SK-N-MC (cell line): Measurements from ENCODE around the gene TAF4B.
"Not testable (repeated sequence)": the region's sequence is repeated elsewhere in the genome, so short reads cannot be mapped to it uniquely, and the experiment has no call there.

Experiments used
- DNase-seq: peaks from one replicate; pipeline ENCODE4 v3.0.0-alpha.2; 2011; ENCODE audit warnings: low read depth, low spot score
- H3K27ac ChIP-seq: fragments of 200-600 bp; sonication (generic); 2 replicates; pipeline ENCODE4 v1.5.1; 2016; ENCODE audit warnings: mixed run types
- H3K36me3 ChIP-seq: fragments of 200-600 bp; sonication (generic); 2 replicates; pipeline ENCODE4 v1.6.1; 2017; ENCODE audit warnings: antibody characterized with exemption, low read length, mixed read lengths; ENCODE audit not compliant: insufficient read depth
- H3K4me3 ChIP-seq: fragments of 200-600 bp; sonication (generic); 2 replicates; pipeline ENCODE4 v1.5.1; 2016
- H3K9ac ChIP-seq: fragments of 200-600 bp; sonication (generic); 2 replicates; pipeline ENCODE4 v1.8.0; 2017; ENCODE audit warnings: mixed run types, mixed read lengths; ENCODE audit not compliant: insufficient read length
- H3K9me3 ChIP-seq: fragments of 200-600 bp; sonication (generic); 2 replicates; pipeline ENCODE4 v1.6.1; 2017; ENCODE audit warnings: low read depth, mild to moderate bottlenecking, antibody characterized with exemption, low read length, moderate library complexity, mixed read lengths
- EZH2 ChIP-seq: fragments of 200-600 bp; sonication (generic); IDR thresholded peaks from one replicate; pipeline ENCODE4 v1.6.1; 2017; ENCODE audit warnings: antibody characterized with exemption
- FOXP2 ChIP-seq: optimal IDR thresholded peaks from 2 replicates; pipeline ENCODE3; 2011; ENCODE audit warnings: mild to moderate bottlenecking, moderate library complexity; ENCODE audit not compliant: insufficient read depth; ENCODE audit errors: extremely low read length, control extremely low read depth
- POLR2AphosphoS5 ChIP-seq: IDR thresholded peaks from 2 replicates; pipeline ENCODE4 v1.6.1; 2012; ENCODE audit warnings: mild to moderate bottlenecking, low read depth, low read length, borderline replicate concordance

TAF4B gene

GRCh38 chr18:26434887-26435286 is 208.6 kb downstream of the TAF4B start:
- DNase-seq: no peak

GRCh38 chr18:26435415-26436095 is 209.3 kb downstream of the TAF4B start:
- no peak for TF ChIP-seq FOXP2
- TF ChIP-seq EZH2: no peak
- no peak for TF ChIP-seq POLR2AphosphoS5
- DNase-seq: no peak
- Histone ChIP-seq H3K36me3 (no peaks in the 10 kb centered on the region), H3K27ac (no peak overlapping the region), H3K4me3 (no peak overlapping the region), H3K9me3 (no peaks in the 10 kb centered on the region), H3K9ac (no peak overlapping the region)

More at GRCh38 chr18:26434887-26435286, 208.6 kb downstream of the TAF4B start:
- Histone ChIP-seq H3K36me3 (no peaks in the 10 kb centered on the region), H3K9me3 (no peaks in the 10 kb centered on the region), H3K4me3 (no peak overlapping the region), H3K27ac (no peak overlapping the region), H3K9ac (no peak overlapping the region)
- TF ChIP-seq POLR2AphosphoS5 (no peak), FOXP2 (no peak), EZH2 (no peak)

GRCh38 chr18:26436176-26437051 is 210.2 kb downstream of the TAF4B start:
- no peak for TF ChIP-seq EZH2
- no peak for TF ChIP-seq POLR2AphosphoS5
- no peak for TF ChIP-seq FOXP2
- no peak overlapping the region for H3K9ac ChIP-seq
- H3K27ac ChIP-seq: no peak overlapping the region
- H3K4me3 ChIP-seq: no peak overlapping the region
- no peaks in the 10 kb centered on the region for H3K36me3 ChIP-seq
- H3K9me3 ChIP-seq: no peaks in the 10 kb centered on the region
- no peak for DNase-seq

- not testable (repeated sequence) for H3K27ac ChIP-seq, H3K4me3 ChIP-seq, H3K9ac ChIP-seq, H3K9me3 ChIP-seq, DNase-seq, H3K36me3 ChIP-seq
Measured at GRCh38 chr18:26437634-26438033, 211.4 kb downstream of the TAF4B start.

- H3K9me3 ChIP-seq: no peaks in the 10 kb centered on the region
- H3K27ac ChIP-seq: no peak overlapping the region
- H3K4me3 ChIP-seq: no peak overlapping the region
- TF ChIP-seq EZH2 (no peak), FOXP2 (no peak), POLR2AphosphoS5 (no peak)
- no peak for DNase-seq
- no peak overlapping the region for H3K9ac ChIP-seq
- H3K36me3 ChIP-seq: no peaks in the 10 kb centered on the region
Measured at GRCh38 chr18:26438980-26439379, 212.7 kb downstream of the TAF4B start.

- Histone ChIP-seq H3K36me3 (no peaks in the 10 kb centered on the region), H3K27ac (no peak overlapping the region), H3K9me3 (no peaks in the 10 kb centered on the region), H3K9ac (no peak overlapping the region), H3K4me3 (no peak overlapping the region)
- no peak for DNase-seq
- TF ChIP-seq POLR2AphosphoS5 (no peak), EZH2 (no peak), FOXP2 (no peak)
Measured at GRCh38 chr18:26439537-26439936, 213.3 kb downstream of the TAF4B start.

- DNase-seq: no peak
- Histone ChIP-seq H3K4me3 (no peak overlapping the region), H3K36me3 (no peaks in the 10 kb centered on the region), H3K27ac (no peak overlapping the region), H3K9ac (no peak overlapping the region), H3K9me3 (no peaks in the 10 kb centered on the region)
- TF ChIP-seq EZH2 (no peak), FOXP2 (no peak), POLR2AphosphoS5 (no peak)
Measured at GRCh38 chr18:26440644-26441043, 214.4 kb downstream of the TAF4B start.
